GM06990 (cell line): ENCODE results near the gene SOHLH1.

ENCODE experiments used
- DNase-seq: peaks from one replicate; pipeline ENCODE4 v3.0.0-alpha.2; 2011; ENCODE audit not compliant: insufficient read length; ENCODE audit errors: extremely low read depth
- H3K27me3 ChIP-seq: replicated peaks from 2 replicates; pipeline ENCODE4 v1.6.0; 2011; ENCODE audit warnings: low read length; ENCODE audit not compliant: control insufficient read depth, insufficient read depth
- H3K36me3 ChIP-seq: 2 replicates; pipeline ENCODE4 v1.5.1; 2011; ENCODE audit warnings: low read length; ENCODE audit not compliant: control insufficient read depth, insufficient read depth
- H3K4me3 ChIP-seq: replicated peaks from 2 replicates; pipeline ENCODE4 v1.5.1; 2011; ENCODE audit warnings: low read depth, mild to moderate bottlenecking, control low read depth, low read length
- TF ChIP-seq, protein P1 (sequence below): IDR thresholded peaks from 2 replicates; pipeline ENCODE4 v1.5.1; 2011; ENCODE audit warnings: low read length, control low read depth, mild to moderate bottlenecking, inconsistent platforms; ENCODE audit not compliant: insufficient read depth, poor library complexity, severe bottlenecking

SOHLH1 gene

DNA sequence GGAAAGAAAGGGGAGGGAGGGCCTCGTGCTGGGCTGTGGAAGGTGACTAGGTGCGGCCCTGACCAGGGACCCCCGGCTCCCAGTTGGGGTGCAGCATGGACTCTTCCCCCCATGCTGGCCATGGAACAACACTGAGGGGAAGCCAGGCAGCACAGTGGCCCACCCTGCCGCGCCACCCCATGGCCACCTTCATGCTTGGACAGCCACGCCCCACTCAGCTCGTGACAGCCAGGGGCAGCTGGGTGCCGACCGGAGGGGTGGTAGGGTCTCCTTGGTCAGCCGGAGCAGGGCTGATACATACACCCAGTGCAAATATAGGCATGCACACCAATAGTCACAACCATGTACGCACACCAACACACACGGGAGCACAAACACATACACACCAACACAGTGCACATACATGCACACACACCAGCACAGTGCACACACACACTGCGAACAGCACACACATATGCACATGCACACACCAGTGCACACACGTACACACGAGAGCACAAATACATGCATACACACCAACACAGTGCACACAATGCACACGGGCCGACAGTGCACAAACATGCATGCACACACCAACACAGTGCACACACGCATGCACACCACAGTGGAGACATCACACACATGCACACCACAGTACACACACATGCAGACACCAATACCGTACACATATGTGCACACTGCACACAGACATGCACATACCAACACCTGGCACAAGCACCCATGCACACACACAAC lies 8.3 kb downstream of the SOHLH1 start:
- no peaks in the 10 kb centered on the region for H3K36me3 ChIP-seq
- DNase-seq: no peak
- H3K4me3 ChIP-seq: no peak overlapping the region
- TF ChIP-seq, protein P1, sequence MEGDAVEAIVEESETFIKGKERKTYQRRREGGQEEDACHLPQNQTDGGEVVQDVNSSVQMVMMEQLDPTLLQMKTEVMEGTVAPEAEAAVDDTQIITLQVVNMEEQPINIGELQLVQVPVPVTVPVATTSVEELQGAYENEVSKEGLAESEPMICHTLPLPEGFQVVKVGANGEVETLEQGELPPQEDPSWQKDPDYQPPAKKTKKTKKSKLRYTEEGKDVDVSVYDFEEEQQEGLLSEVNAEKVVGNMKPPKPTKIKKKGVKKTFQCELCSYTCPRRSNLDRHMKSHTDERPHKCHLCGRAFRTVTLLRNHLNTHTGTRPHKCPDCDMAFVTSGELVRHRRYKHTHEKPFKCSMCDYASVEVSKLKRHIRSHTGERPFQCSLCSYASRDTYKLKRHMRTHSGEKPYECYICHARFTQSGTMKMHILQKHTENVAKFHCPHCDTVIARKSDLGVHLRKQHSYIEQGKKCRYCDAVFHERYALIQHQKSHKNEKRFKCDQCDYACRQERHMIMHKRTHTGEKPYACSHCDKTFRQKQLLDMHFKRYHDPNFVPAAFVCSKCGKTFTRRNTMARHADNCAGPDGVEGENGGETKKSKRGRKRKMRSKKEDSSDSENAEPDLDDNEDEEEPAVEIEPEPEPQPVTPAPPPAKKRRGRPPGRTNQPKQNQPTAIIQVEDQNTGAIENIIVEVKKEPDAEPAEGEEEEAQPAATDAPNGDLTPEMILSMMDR: no peak
- H3K27me3 ChIP-seq: no peaks in the 10 kb centered on the region; the same call in none of the 2 replicates

DNA sequence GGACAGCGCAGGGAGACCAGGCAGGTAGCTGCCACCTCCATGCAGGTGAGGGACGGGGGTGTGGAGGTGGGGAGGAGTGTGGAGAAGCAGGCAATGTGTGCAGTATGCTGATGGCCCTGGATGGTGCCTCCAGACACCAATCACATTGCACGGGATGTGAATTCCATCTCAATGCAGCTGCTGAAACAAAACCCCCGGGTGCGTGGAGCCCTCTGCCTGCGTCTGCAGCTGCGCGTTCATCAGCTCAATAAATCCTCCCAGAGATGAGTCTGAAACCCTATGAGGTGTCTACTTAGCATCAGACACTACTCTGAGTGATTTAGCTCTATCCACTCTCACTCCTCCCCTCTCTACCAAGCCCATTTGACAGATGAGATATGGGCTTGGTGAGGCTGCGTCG lies 10.3 kb downstream of the SOHLH1 start:
- Histone ChIP-seq H3K27me3 (no peaks in the 10 kb centered on the region; the same call in 1 of the 2 replicates), H3K36me3 (no peaks in the 10 kb centered on the region), H3K4me3 (no peak overlapping the region)
- TF ChIP-seq, protein P1: no peak
- DNase-seq: no peak

DNA sequence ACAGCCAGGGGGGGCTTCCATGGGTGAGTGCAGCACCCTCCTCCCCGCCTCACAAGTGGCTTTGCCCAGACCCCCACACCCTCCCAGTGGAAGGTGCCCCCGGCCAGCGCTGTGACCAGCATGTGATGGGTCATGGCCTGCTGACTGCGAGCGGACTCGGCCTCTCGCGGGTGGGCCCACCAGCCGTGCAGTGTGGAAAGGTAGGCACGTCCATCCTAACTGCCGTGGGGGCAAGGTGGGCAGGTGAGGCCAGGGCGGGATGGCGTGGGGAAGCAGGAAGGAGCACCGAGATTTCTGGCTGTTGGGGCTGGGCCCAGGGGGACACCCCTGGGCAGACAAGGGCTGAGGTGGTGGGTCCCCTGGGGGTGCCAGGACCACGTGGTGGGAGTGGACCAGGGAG lies 12.1 kb downstream of the SOHLH1 start:
- Histone ChIP-seq H3K27me3 (no peaks in the 10 kb centered on the region; the same call in 1 of the 2 replicates), H3K36me3 (no peaks in the 10 kb centered on the region), H3K4me3 (no peak overlapping the region)
- TF ChIP-seq, protein P1: no peak
- DNase-seq: no peak

DNA sequence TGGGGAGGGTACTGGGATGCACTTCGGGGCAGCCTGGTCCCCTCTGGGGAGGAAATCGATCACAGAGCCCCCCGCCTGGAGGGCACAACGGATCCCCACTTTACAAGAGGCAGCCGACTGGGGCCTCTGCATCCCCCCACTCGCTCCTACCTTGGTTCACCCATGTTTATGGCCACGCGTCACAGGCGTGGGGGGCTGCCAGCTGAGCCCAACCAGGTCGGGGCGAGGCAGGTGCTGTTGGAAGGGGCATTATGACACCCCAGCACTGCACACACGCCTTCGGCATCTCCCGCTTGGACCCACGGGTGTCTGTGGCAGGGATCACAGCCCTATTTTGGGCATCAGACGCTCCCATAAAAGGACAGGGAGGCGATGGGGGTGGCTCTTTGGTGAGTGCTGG lies 14.6 kb downstream of the SOHLH1 start:
- Histone ChIP-seq H3K27me3 (no peaks in the 10 kb centered on the region), H3K4me3 (no peak overlapping the region), H3K36me3 (no peaks in the 10 kb centered on the region)
- no peak for DNase-seq
- TF ChIP-seq, protein P1: no peak

DNA sequence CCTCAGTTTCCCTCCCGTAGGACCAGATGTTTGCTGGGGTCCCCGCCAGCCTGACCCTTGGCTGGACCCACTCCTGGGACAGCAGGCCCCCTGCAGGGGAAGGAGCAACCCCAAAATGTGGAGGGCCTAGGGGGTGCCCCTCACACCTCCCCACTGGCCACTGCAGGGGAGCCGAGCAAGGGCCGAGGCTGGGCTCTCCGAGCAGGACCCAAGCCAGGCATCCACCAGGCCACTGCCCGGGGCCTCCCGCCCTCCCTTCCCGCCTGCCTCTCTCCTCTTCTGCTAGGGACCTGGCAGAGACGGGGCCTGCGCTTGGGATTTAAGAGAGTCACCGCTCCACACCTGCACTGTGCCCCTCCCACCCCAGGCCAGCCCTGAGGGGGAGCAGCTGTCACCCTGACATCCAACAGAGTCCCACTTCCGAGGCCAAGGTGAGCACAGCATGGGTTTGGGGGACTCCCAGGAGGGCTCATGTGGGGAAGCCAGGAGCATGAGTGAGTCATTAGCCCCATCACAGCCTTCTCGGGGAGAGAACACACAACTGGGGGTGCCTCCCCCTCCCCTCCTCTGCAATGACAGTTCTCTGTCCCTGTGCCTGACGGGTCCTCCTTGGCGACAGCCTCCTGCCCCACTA lies 15.8 kb downstream of the SOHLH1 start:
- no peaks in the 10 kb centered on the region for H3K36me3 ChIP-seq
- no peak overlapping the region for H3K4me3 ChIP-seq
- TF ChIP-seq, protein P1: no peak
- no peak for DNase-seq
- no peaks in the 10 kb centered on the region for H3K27me3 ChIP-seq
